AG08396 (cell line): Measurements from ENCODE around the gene DYNC2I2.
A peak's percentile ranks its signal among the peaks of the same experiment; 100 is the strongest.

Source experiments
- DNase-seq: peaks from one replicate; pipeline ENCODE4 v3.0.0; 2012; ENCODE audit warnings: low spot score, mixed read lengths

Gene DYNC2I2

GRCh38 chr9:128636024-128636390 is 20.6 kb downstream of the DYNC2I2 start:
- no peak for DNase-seq

- peak; percentile 97 for DNase-seq
These were observed 21.2 kb downstream of the DYNC2I2 start for GRCh38 chr9:128635266-128636023.

GRCh38 chr9:128634651-128635262 is 21.9 kb downstream of the DYNC2I2 start:
- no peak for DNase-seq

GRCh38 chr9:128634111-128634510 is 22.5 kb downstream of the DYNC2I2 start:
- no peak for DNase-seq

GRCh38 chr9:128633601-128634000 is 23.0 kb downstream of the DYNC2I2 start:
- no peak for DNase-seq

- DNase-seq, result no peak
These were observed 23.6 kb downstream of the DYNC2I2 start for GRCh38 chr9:128633057-128633456.

GRCh38 chr9:128632486-128632885 is 24.2 kb downstream of the DYNC2I2 start:
- no peak for DNase-seq

GRCh38 chr9:128632066-128632465 is 24.6 kb downstream of the DYNC2I2 start:
- no peak for DNase-seq

GRCh38 chr9:128631636-128632035 is 25.0 kb downstream of the DYNC2I2 start:
- DNase-seq, result no peak

- no peak for DNase-seq
These were observed 26.6 kb downstream of the DYNC2I2 start for GRCh38 chr9:128629852-128630545.

GRCh38 chr9:128629136-128629535 is 27.5 kb downstream of the DYNC2I2 start:
- no peak for DNase-seq

GRCh38 chr9:128628471-128629048 is 28.1 kb downstream of the DYNC2I2 start:
- DNase-seq, result no peak

GRCh38 chr9:128627906-128628305 is 28.7 kb downstream of the DYNC2I2 start:
- DNase-seq, result no peak

GRCh38 chr9:128627127-128627715 is 29.4 kb downstream of the DYNC2I2 start:
- no peak for DNase-seq

- DNase-seq, result no peak
These were observed 30.5 kb downstream of the DYNC2I2 start for GRCh38 chr9:128626181-128626580.

GRCh38 chr9:128625391-128626146 is 31.1 kb downstream of the DYNC2I2 start:
- DNase-seq, result no peak

- DNase-seq, result no peak
These were observed 32.1 kb downstream of the DYNC2I2 start for GRCh38 chr9:128624566-128624965.

GRCh38 chr9:128621730-128622455 is 34.8 kb downstream of the DYNC2I2 start:
- no peak for DNase-seq

GRCh38 chr9:128619779-128620178 is 36.9 kb downstream of the DYNC2I2 start:
- no peak for DNase-seq

GRCh38 chr9:128619127-128619526 is 37.5 kb downstream of the DYNC2I2 start:
- no peak for DNase-seq

GRCh38 chr9:128617943-128618342 is 38.7 kb downstream of the DYNC2I2 start:
- DNase-seq, result no peak
